ENCODE data around the gene RTF2.

GRCh38 chr20:56506103-56506502 lies 37.7 kb downstream of the RTF2 start:
- TF ChIP-seq CTCF (IDR thresholded peaks at IDR 0.05) = no peak
- no peak for TF ChIP-seq POLR2A (IDR thresholded peaks at IDR 0.05)
- TF ChIP-seq POLR2AphosphoS5 (IDR thresholded peaks at IDR 0.05) = no peak

Data from sigmoid colon (tissue), 4 donors.